IPS DF 6.9 (cell line): ENCODE measurements around the gene PRR14.
"Not testable (repeated sequence)": the region's sequence is repeated elsewhere in the genome, so short reads cannot be mapped to it uniquely, and the experiment has no call there.

Source experiments
- DNase-seq: peaks from one replicate; pipeline ENCODE4 v3.0.0-alpha.2; 2013; ENCODE audit warnings: low read depth, low spot score
- H3K27ac ChIP-seq: one replicate; pipeline ENCODE4 v1.5.1; 2013; ENCODE audit warnings: low read length, control low read depth
- H3K27me3 ChIP-seq: 2 replicates; pipeline ENCODE4 v1.6.1; 2013; ENCODE audit warnings: mild to moderate bottlenecking, low read length; ENCODE audit not compliant: control insufficient read depth, insufficient read depth
- H3K36me3 ChIP-seq: 2 replicates; pipeline ENCODE4 v1.6.1; 2013; ENCODE audit warnings: low read length; ENCODE audit not compliant: control insufficient read depth, insufficient read depth
- H3K4me1 ChIP-seq: 2 replicates; pipeline ENCODE4 v1.6.1; 2013; ENCODE audit warnings: low read length; ENCODE audit not compliant: control insufficient read depth, insufficient read depth
- H3K4me3 ChIP-seq: 2 replicates; pipeline ENCODE4 v1.5.1; 2013; ENCODE audit warnings: mild to moderate bottlenecking, low read length
- H3K9me3 ChIP-seq: 2 replicates; pipeline ENCODE4 v1.6.1; 2013; ENCODE audit warnings: low read length, inconsistent platforms; ENCODE audit not compliant: control insufficient read depth, insufficient read depth
- WGBS: extraction: QIAGEN DNeasy Blood & Tissue Kit; methylation state at CpG from one replicate; pipeline ENCODE4 v1.1.7; 2013; ENCODE audit warnings: mixed read lengths, missing lambda C conversion rate; ENCODE audit not compliant: insufficient read length, insufficient coverage; 5-methylcytosine and 5-hydroxymethylcytosine counted together

PRR14 gene

DNA sequence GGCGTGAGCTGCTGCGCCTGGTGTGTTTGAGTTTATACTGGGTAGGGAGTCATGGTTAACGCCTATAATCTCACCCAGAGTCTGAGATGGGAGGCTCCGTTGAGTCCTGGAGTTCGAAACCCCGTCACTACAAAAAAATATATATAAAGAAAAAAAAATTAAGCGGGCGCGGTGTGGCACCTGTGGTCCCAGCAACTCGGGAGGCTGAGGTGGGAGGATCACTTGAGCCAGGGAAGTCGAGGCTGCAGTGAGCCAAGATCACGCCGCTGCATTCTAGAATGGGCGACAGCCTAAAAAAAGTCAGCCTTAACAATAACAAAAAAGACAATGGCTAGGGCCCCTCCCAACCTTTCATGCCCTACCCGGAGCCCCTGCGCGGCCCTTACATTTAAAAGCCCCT is 17.2 kb upstream of the PRR14 start:
- H3K4me3 ChIP-seq = peak overlapping the region; percentile 68; the same call in 1 of the 2 replicates
- H3K4me1 ChIP-seq = no peaks in the 10 kb centered on the region; the same call in 1 of the 2 replicates
- H3K27me3 ChIP-seq = no peaks in the 10 kb centered on the region
- no CpG with 5 or more reads among the region's 17 CpGs for WGBS
- no peak for DNase-seq
- no peak overlapping the region for H3K27ac ChIP-seq
- no peaks in the 10 kb centered on the region for H3K9me3 ChIP-seq
- H3K36me3 ChIP-seq = no peaks in the 10 kb centered on the region

DNA sequence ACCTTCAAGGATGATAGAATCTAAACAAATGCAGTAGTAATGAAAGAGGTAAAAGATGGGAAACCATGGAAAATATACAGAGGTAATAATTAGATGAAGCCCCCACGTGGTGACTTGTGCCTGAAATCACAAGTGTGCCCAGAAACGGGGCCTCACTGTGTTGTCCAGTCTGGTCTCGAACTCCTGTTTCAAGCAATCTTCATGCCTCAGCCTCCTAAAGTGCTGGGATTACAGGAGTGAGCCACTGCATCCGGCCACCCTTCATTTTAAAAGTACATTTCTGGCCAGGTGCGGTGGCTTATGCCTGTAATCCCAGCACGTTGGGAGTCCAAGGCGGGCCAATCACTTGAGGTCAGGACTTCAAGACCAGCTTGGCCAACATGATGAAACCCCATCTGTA is 14.2 kb upstream of the PRR14 start:
- no peak for DNase-seq
- Histone ChIP-seq H3K4me1 (no peaks in the 10 kb centered on the region), H3K27me3 (no peaks in the 10 kb centered on the region), H3K4me3 (no peak overlapping the region), H3K36me3 (no peaks in the 10 kb centered on the region), H3K27ac (no peak overlapping the region), H3K9me3 (no peaks in the 10 kb centered on the region)
- WGBS = no CpG with 5 or more reads among the region's 7 CpGs

DNA sequence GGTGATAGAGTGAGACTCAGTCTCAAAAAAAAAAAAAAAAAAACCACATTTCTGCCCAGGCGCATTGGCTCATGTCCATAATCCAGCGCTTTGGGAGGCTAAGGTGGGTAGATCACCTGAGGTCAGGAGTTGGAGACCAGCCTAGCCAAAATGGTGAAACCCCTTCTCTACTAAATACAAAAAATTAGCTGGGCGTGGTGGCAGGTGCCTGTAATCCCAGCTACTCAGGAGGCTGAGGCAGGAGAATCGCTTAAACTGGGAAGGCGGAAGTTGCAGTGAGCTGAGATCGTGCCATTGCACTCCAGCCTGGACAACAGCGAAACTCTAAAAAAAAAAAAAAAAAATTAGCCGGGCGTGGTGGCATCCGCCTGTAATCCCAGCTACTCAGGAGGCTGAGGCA is 13.6 kb upstream of the PRR14 start:
- H3K4me1 ChIP-seq, H3K36me3 ChIP-seq, H3K27me3 ChIP-seq, H3K9me3 ChIP-seq, H3K4me3 ChIP-seq, DNase-seq, H3K27ac ChIP-seq: not testable (repeated sequence)
- no CpG with 5 or more reads among the region's 10 CpGs for WGBS

DNA sequence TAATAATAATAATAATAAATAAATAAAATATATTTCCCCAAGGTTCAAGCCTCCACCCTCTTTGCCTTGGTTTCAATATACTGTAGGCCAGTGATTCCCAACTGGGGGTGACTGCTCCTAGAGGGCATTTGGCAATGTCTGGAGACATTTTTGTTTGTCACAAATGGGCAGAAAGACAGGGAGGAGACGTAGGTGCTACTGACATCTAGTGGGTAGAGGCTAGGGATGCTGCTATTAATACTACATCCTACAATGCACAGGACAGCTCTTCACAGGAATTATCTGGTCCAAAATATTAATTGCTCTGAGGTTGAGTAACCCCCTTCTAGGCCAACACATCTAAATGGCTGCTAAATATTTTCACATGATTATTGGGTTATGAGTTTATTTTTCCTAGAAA is 12.8 kb upstream of the PRR14 start:
- H3K36me3 ChIP-seq = no peaks in the 10 kb centered on the region
- WGBS = no CpG with 5 or more reads among the region's 1 CpG
- DNase-seq = no peak

DNA sequence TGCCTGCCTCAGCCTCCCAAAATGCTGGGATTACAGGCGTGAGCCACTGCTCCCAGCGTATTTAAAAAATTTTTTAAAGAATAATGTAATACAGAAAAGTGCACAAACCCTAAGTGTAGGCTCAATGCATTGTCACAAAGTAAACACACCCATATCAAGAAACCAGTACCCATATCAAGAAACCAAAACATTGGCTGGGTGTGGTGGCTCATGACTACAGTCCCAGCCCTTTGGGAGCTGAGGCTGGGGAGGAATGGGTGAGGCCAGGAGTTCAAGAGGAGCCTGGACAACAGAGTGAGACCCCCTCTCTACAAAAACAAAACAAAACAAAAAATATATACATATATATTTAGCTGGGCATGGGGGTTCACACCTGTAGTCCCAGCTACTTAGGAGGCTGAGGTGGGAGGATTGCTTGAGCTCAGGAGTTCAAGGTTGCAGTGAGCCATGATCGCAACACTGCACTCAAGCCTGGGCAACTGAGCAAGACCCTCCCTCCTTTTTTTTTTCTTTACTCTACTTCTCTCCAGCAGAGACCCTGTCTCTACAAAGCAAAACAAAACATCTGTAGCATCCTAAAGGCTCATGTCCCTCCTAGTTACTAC is 9.3 kb upstream of the PRR14 start:
- WGBS = no CpG with 5 or more reads among the region's 3 CpGs
- Histone ChIP-seq H3K27me3 (no peaks in the 10 kb centered on the region; the same call in 1 of the 2 replicates), H3K36me3 (no peaks in the 10 kb centered on the region), H3K9me3 (no peaks in the 10 kb centered on the region), H3K4me1 (no peaks in the 10 kb centered on the region), H3K4me3 (no peak overlapping the region), H3K27ac (no peak overlapping the region)
- DNase-seq = no peak

More for the DNA sequence above, 12.8 kb upstream of the PRR14 start:
- no peak overlapping the region for H3K4me3 ChIP-seq
- H3K9me3 ChIP-seq = no peaks in the 10 kb centered on the region
- H3K27ac ChIP-seq = no peak overlapping the region
- no peaks in the 10 kb centered on the region for H3K4me1 ChIP-seq
- H3K27me3 ChIP-seq = no peaks in the 10 kb centered on the region

DNA sequence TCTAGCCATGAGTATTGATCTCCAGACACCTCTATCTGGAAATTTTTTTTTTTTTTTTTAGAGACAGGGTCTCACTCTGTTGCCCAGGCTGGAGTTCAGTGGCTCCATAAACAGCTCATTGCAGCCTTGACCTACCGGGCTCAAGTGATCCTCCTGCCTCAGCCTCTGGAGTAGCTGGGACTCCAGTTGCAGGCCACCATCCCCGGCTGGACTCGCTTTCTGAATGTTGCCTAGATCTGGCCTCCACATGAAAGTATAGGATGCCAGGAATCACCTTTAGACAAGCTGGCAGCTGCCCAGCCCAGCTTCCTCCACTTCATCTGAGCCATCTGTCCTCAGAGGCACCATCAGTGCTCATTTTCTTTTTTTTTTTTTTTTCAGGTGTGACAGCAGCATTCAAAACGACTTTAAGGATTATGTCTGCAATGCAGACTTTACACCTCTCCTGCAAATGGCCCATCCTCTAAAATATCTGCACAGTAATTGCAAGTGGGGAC is 6.4 kb upstream of the PRR14 start:
- Histone ChIP-seq H3K27ac (no peak overlapping the region), H3K4me3 (no peak overlapping the region), H3K4me1 (no peaks in the 10 kb centered on the region), H3K9me3 (no peaks in the 10 kb centered on the region), H3K36me3 (no peaks in the 10 kb centered on the region), H3K27me3 (no peaks in the 10 kb centered on the region; the same call in 1 of the 2 replicates)
- DNase-seq = no peak
- WGBS = no CpG with 5 or more reads among the region's 4 CpGs

DNA sequence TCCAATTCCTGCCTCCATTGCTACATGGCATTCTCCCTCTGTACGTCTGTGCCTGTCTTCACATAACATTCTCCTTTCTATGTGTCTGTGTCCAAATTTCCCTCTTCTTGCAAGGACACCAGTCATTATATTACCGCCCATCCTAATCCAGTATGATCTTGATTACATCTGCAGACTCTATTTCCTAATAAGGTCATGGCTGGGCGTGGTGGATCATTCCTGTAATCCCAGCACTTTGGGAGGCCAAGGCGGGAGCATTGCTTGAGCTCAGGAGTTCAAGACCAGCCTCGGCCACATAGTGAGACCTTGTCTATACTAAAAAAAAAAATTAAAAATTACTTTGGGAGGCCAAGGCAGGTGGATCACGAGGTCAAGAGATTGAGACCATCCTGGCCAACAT is 5.0 kb upstream of the PRR14 start:
- no peaks in the 10 kb centered on the region for H3K36me3 ChIP-seq
- WGBS = no CpG with 5 or more reads among the region's 6 CpGs
- DNase-seq = no peak

DNA sequence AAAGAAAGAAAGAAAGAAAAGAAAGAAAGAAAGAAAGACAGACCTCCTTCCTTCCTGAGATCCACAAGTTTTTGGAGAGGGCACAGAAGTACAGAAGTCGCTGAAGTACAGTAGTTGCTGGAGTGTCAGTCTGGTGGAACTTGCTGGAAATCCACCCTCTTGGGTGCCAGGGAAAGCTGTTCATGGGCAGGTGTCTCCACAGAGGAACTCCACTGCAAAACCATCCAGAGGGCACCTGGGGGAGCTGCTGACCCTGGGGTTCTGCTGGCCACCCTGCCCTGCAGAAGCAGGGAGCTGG is 3.5 kb upstream of the PRR14 start:
- DNase-seq = no peak
- H3K27me3 ChIP-seq = no peaks in the 10 kb centered on the region; the same call in 1 of the 2 replicates
- no peak overlapping the region for H3K27ac ChIP-seq
- H3K4me3 ChIP-seq = no peak overlapping the region
- no peaks in the 10 kb centered on the region for H3K4me1 ChIP-seq
- H3K36me3 ChIP-seq = no peaks in the 10 kb centered on the region
- WGBS = no CpG with 5 or more reads among the region's 1 CpG
- no peaks in the 10 kb centered on the region for H3K9me3 ChIP-seq

More for the DNA sequence above, 5.0 kb upstream of the PRR14 start:
- no peaks in the 10 kb centered on the region; the same call in 1 of the 2 replicates for H3K27me3 ChIP-seq
- H3K4me1 ChIP-seq = no peaks in the 10 kb centered on the region
- H3K27ac ChIP-seq = no peak overlapping the region
- H3K9me3 ChIP-seq = no peaks in the 10 kb centered on the region
- no peak overlapping the region for H3K4me3 ChIP-seq

DNA sequence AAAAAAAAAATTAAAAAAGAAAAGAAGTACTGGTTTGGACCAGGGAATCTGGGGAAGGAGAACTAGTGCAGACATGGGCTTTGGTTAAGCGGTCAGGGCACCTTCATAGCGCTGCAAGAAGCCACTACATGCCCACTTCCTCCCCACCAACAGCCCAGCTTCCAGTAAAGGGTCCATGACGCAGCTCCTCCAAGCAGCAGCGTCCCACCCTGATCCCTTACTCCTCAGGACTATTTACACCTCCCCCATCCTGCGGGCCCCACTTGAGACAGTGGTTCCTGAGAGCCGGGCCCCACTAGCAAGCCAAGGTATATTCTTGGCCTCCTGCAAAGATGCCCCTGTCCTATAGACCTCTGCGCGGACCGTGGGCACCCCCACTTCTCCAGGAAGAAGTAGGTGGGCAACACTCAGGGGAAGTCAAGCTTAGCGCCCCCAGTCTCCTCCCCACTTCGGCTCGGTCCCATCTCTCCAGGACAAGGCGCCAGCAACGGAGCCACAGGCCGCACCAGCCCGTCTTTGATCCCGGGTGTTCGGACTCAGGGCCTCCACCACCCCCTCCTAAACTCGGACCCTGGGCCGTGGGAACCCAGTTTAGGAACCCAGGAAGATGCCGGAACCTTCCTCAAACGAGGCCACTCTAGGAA is 913 bp upstream of the PRR14 start:
- no CpG with 5 or more reads among the region's 22 CpGs for WGBS
- no peak for DNase-seq
- H3K27me3 ChIP-seq = no peaks in the 10 kb centered on the region
- H3K9me3 ChIP-seq = no peaks in the 10 kb centered on the region
- H3K27ac ChIP-seq = no peak overlapping the region
- H3K4me1 ChIP-seq = no peaks in the 10 kb centered on the region
- H3K4me3 ChIP-seq = no peak overlapping the region
- H3K36me3 ChIP-seq = no peaks in the 10 kb centered on the region

DNA sequence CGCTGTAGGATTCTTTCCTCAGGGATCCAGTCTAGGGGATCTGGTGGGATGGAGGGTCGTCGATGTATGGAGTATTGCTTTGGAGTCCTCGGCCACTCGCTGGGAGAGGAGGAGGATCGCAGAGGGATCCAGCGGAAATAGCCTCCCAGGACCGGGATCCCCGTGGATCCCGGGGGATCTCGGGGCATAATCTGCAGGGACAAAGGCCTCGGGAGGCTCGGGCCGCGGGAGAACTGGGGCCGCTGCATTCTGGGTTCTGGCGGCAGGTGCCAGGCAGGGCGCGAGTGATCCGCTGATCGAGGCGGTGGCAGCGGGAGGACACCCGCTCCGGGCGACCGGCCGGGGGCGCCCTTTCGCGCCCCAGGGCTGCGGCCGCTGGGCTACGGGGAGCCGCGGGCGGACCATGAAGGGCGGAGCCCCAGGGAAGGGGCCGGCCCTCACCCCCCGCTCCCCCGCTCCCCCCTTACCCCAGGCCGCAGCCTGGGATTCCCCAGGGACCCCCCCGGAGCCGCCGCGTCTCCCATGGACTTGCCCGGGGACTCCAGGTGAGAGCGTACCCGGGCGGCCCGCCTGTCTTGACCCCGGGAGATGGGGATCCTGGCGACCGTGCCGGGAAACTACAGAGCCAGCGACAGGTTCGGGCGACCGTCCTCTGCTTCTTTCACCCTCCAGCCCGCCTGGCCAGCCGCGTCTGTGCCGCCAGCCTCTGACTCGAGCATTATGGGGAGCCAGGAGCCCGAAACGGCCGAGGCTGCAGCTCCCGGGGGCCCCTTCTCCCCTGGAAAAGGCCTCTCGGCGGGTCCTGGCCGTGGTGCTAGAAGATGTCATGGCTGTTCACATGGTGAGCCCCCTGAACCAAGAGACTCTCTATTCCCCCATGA is 604 bp downstream of the PRR14 start:
- Histone ChIP-seq H3K4me1 (no peaks in the 10 kb centered on the region), H3K27me3 (no peaks in the 10 kb centered on the region), H3K4me3 (peak overlapping the region; percentile 58; the same call in 1 of the 2 replicates), H3K36me3 (no peaks in the 10 kb centered on the region), H3K9me3 (no peaks in the 10 kb centered on the region), H3K27ac (no peak overlapping the region)
- no CpG with 5 or more reads among the region's 71 CpGs for WGBS
- no peak for DNase-seq
